Thyroid gland (tissue), 4 donors: ENCODE measurements around the gene FAM53B. TPM values are rescaled to one million over a fixed set of nuclear protein-coding genes. Genes with fewer than 3 reads are reported as not detected.

Experiments used
- DNase-seq, 2 donors: peaks; one replicate each; pipeline ENCODE4 v3.0.0-alpha.2; 2019
- H3K27ac ChIP-seq, 3 donors: fragments of 200-600 bp; sonication (generic); 1 replicate in 2 of 3; 2 replicates in 1 of 3; pipeline ENCODE4 v1.5.1; 2016 to 2019; ENCODE audit warnings: mild to moderate bottlenecking in 1 of 3, moderate library complexity in 1 of 3
- H3K27me3 ChIP-seq: fragments of 200-600 bp; sonication (generic); one replicate; pipeline ENCODE4 v1.5.1; 2019
- H3K36me3 ChIP-seq, 2 donors: fragments of 200-600 bp; sonication (generic); one replicate each; pipeline ENCODE4 v1.5.1; 2016 to 2019
- H3K4me1 ChIP-seq, 2 donors: fragments of 200-600 bp; sonication (generic); one replicate each; pipeline ENCODE4 v1.5.1; 2017 to 2019
- H3K4me3 ChIP-seq, 3 donors: fragments of 200-600 bp; sonication (generic); replicated peaks in 1 of 3; 1 replicate in 2 of 3; 2 replicates in 1 of 3; pipeline ENCODE4 v1.5.1; 2016; ENCODE audit warnings: mild to moderate bottlenecking in 1 of 3
- H3K9me3 ChIP-seq: fragments of 200-600 bp; sonication (generic); one replicate; pipeline ENCODE4 v1.5.1; 2017
- CTCF ChIP-seq, 6 experiments: fragments of 200-600 bp in 3 of 6; fragments of 450-650 bp in 3 of 6; sonication (generic) in 3 of 6; IDR thresholded peaks; one replicate each; pipeline ENCODE4 v1.5.1; 2016 to 2019; ENCODE audit warnings: antibody characterized with exemption in 6 of 6, mild to moderate bottlenecking in 2 of 6, inconsistent platforms in 1 of 6, moderate library complexity in 1 of 6
- POLR2A ChIP-seq, 2 donors: fragments of 450-650 bp; IDR thresholded peaks; one replicate each; pipeline ENCODE4 v1.6.1; 2017; ENCODE audit warnings: antibody characterized with exemption in 2 of 2, mild to moderate bottlenecking in 2 of 2, moderate library complexity in 1 of 2
- WGBS, 2 donors: methylation state at CpG; one replicate each; pipeline ENCODE4 v1.1.5; 2017; 5-methylcytosine and 5-hydroxymethylcytosine counted together
- intact Hi-C: fragments of 100-400 bp; cut with DNase I; formaldehyde crosslinking; loops from one replicate; pipeline ENCODE4 v1.15.1; 2023
- total RNA-seq, 4 donors: library from RNA; depleted of rRNA; stranded (reverse); fragments of >200 nt; gene quantifications; one replicate each; pipeline ENCODE4 v1.2.3, GENCODE V29; 2016

FAM53B gene
- total RNA-seq, 4 donors from 2014 or later: 37.6 to 96.3 (median 80.4) TPM

- Histone ChIP-seq H3K4me3 (no peak overlapping the region), H3K27ac (peak overlapping the region; percentile 16 to 85 (median 81)), H3K36me3 (no peaks in the 10 kb centered on the region), H3K27me3 (no peaks in the 10 kb centered on the region), H3K4me1 (peaks cover 25 to 32% of the 10 kb centered on the region in 2 donors), H3K9me3 (no peaks in the 10 kb centered on the region)
- intact Hi-C loops: loop anchor here (5.0 kb wide), 1 partner anchor 213 kb away; no protein-coding TSS in a partner anchor
- TF ChIP-seq POLR2A (IDR thresholded peaks at IDR 0.05) (no peak), CTCF (IDR thresholded peaks at IDR 0.05) (peak in 4 of 6 experiments; percentile 39 to 77 (median 70))
- DNase-seq: no peak
- 12 to 19% methylated on average over 3 of the region's 3 CpGs for WGBS, 2 donors
Observed at GRCh38 chr10:124745673-124746072, 1.5 kb upstream of the FAM53B start.

- no peak for DNase-seq
- Histone ChIP-seq H3K4me3 (no peak overlapping the region), H3K27me3 (no peaks in the 10 kb centered on the region), H3K4me1 (peaks cover 29 to 36% of the 10 kb centered on the region in 2 donors), H3K9me3 (no peaks in the 10 kb centered on the region), H3K36me3 (no peaks in the 10 kb centered on the region), H3K27ac (peak overlapping the region; percentile 16 to 85 (median 81))
- intact Hi-C loops: loop anchor here (5.0 kb wide), 1 partner anchor 213 kb away; no protein-coding TSS in a partner anchor
- 61% methylated on average over 4 of the region's 4 CpGs for WGBS, 2 donors
- no peak for TF ChIP-seq CTCF (IDR thresholded peaks at IDR 0.05)
- TF ChIP-seq POLR2A (IDR thresholded peaks at IDR 0.05): no peak
Observed at GRCh38 chr10:124745252-124745651, 1.1 kb upstream of the FAM53B start.

DNA sequence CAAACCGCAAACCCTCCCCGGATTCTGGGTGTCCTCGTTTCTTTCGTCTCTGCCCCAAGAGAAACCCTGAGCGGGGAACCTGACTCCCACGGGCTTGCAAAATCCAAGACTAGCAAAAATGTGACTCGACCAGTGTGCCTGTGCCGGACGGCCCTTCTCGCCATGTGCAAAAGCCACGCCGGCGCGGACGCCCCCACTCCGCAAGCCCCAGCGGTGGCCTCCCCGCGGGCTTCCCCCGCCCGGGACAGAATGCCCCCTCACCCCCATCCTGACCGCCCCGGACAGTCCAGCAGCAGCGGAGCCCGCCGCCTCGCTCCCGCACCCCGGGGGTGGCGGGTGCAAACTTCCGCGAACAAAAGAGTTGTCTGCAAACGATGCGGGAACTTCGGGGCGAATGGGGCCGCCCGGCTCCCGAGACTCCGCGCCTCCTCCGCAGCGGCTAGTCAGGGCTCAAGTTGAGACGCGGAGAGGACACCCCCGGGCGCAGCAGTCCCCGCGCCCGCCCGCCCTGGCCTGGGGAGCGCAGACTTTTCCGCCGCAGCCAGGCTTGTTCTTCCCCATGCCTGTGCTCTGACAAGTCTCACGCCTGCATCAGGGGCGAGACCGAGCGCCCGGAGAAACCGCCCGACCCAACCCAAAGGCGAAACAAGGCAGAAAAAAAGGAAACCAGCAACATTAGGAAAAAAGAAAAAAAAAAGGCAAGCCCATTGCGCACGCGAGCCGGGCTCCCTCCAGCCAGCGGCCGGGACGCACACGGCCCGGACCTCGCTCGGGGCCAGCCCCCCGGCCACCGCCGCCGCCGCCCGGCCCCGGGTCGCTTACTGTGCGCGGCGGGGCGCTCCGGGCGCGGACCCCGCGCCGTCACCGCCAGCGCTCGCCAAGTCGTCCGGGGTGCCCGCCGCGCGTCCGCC lies 732 bp downstream of the FAM53B start:
- Histone ChIP-seq H3K4me1 (peaks cover 46 to 54% of the 10 kb centered on the region in 2 donors), H3K36me3 (no peaks in the 10 kb centered on the region), H3K9me3 (no peaks in the 10 kb centered on the region), H3K27ac (peak overlapping the region; percentile 89 to 98 (median 93)), H3K4me3 (peak overlapping the region; percentile 27 to 56 (median 45)), H3K27me3 (no peaks in the 10 kb centered on the region)
- peak in 1 of 2 donors; percentile 45 for DNase-seq
- intact Hi-C loops: loop anchor here (5.0 kb wide), 1 partner anchor 116 kb away; no protein-coding TSS in a partner anchor
- no peak for TF ChIP-seq CTCF (IDR thresholded peaks at IDR 0.05)
- 0 to 1% methylated on average over 29 to 60 of the region's 101 CpGs for WGBS, 2 donors

DNA sequence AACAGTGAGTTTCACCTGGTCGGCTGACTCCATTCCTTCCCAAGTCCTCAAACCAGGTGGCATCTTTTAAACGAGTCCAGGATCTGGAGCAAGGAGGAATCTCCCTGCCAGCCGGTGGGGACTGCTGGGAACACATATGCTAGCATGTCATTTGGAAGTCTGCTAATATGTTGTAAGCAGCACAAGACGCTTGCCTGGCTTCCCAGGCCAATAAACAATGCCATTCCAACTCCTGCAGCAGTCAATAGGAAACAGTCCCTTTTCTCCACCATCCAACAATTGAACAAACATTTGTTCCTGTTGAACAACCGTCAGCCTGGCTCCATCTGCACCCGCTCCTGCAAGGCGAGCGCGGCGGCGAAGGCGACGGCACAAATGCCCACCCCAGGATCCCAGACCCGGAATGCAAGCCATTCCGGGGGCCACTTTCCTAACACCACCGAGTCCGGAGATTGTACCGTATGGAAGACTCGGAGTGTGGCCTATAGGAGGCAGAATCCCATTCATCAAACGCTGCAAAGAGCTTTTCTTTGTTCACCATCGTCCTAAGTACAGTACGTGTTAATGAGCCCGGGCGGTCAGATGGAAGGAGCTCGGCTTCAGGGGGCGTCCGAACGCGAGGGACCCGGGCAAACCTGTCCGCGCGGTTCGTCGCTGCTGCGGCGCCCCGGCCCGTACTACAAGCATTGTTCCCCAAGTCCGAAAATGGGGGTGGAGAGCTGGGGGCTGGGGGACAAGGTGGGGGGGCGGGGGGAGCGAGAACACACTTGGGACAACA lies 1.6 kb downstream of the FAM53B start:
- Histone ChIP-seq H3K27ac (peak overlapping the region; percentile 89 to 98 (median 93)), H3K4me1 (peaks cover 54 to 63% of the 10 kb centered on the region in 2 donors), H3K9me3 (no peaks in the 10 kb centered on the region), H3K27me3 (no peaks in the 10 kb centered on the region), H3K4me3 (peak overlapping the region; percentile 43 to 56 (median 45)), H3K36me3 (no peaks in the 10 kb centered on the region)
- TF ChIP-seq POLR2A (IDR thresholded peaks at IDR 0.05) (peak in 1 of 2 donors; percentile 41), CTCF (IDR thresholded peaks at IDR 0.05) (peak in 1 of 6 experiments; percentile 4)
- DNase-seq: no peak
- intact Hi-C loops: loop anchor here (5.0 kb wide), 1 partner anchor 115 kb away; no protein-coding TSS in a partner anchor
- WGBS, 2 donors: 3% methylated on average over 25 to 39 of the region's 42 CpGs
